HG03442 (cell line): Measurements from ENCODE around the gene TOMM5.

Experiments
- ATAC-seq: cut with Tn5 transposase; IDR thresholded peaks from one replicate; pipeline ENCODE4 v1.9.1; 2021; ENCODE audit warnings: mild to moderate bottlenecking, moderate library complexity; ENCODE audit not compliant: unreplicated experiment

TOMM5 gene

DNA sequence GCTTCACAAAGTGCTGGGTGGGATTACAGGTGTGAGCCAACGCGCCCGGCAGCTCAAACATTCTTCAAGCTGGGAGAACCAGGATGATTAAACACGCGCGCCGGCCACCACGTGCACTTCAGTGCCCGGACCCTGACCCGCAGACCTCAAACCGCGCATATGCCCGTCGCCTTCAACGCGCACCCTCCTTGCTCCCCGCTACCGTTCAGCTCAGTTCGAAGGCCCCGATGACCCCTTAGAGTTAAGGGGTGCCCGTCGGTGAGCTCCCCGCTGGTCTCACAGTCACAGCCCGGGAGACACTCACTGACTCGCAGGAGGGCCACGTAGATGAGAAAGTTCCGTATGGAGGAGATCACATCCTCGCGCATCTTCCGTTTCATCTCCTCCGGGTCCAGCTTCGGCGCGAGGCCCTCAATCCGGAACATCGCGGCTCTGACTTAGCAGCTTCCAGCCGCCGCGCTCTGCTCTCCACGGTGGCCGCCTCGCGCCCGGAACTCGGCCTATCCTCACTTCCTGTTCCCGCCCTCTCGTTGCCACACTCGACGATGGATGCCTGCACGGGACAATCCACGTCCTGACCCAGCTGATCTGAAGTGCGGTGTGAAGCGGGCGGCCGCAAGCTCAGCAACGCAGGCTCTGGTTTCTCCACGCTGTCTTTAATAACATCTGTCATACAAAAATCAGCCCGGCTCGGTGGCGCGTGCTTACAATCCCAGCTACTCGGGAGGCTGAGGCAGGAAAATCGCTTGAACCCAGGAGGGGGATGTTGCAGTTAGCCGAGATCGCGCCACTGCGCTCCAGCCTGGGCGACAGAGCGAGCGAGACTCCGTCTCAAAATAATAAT, at the start of gene TOMM5:
Gene TOMM5, minus strand, starts transcription at position 490 of the 844 bp plus-strand sequence. Its CDS starts 65 bp downstream, at position 425.
- peak; percentile 89 for ATAC-seq

GRCh38 chr9:37641331-37641730, 48.9 kb upstream of the TOMM5 start:
- ATAC-seq: no peak

DNA sequence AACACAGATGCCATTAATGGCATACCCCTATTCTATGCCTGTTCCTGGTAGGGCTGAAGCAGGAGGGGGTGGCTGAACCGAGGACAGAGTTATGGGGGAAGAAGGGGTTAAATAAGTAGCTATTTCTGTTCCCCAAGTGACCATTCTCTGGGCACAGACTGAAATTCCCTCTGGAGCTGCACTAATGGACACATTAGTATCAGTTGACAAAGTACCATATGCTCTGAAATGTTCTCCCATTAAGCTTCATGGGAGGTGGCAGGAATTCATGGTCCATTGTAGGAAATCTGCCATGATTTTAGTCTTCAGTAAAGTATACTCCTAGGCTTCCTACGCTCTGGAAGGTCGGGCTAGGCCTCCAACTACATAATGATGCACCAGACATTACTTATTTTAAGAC, 47.8 kb upstream of the TOMM5 start:
- no peak for ATAC-seq

GRCh38 chr9:37639841-37640240, 47.4 kb upstream of the TOMM5 start:
- no peak for ATAC-seq

DNA sequence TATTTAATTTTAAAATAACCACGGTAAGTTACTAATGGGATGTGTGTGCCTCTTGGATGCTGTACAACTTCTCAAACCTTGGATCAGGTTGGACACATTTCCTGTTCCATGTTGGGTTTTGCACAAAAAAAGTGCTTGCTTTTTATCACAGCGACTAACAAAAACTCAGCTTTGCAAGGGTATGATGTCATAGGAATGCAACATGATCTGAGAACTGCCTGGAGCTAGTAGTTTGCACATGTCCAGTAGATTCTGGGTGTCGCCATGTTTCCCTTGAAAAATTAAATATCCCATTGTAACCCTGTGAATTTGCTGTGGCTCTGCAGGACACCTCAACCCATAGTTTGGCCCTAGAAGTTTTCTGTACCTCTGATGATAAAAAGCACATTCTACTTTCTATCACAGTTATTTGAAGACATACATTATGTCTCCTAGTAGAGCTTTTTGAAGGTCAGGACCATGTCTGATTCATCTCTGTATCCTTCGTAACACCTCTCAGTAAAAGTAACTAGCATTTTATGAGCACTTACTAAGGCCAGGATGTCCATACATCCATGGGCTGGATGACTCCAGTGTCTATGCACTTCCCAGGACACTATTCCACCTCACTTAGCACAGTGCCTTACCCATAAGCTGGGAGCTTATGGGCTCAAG, 46.8 kb upstream of the TOMM5 start:
- ATAC-seq: no peak

DNA sequence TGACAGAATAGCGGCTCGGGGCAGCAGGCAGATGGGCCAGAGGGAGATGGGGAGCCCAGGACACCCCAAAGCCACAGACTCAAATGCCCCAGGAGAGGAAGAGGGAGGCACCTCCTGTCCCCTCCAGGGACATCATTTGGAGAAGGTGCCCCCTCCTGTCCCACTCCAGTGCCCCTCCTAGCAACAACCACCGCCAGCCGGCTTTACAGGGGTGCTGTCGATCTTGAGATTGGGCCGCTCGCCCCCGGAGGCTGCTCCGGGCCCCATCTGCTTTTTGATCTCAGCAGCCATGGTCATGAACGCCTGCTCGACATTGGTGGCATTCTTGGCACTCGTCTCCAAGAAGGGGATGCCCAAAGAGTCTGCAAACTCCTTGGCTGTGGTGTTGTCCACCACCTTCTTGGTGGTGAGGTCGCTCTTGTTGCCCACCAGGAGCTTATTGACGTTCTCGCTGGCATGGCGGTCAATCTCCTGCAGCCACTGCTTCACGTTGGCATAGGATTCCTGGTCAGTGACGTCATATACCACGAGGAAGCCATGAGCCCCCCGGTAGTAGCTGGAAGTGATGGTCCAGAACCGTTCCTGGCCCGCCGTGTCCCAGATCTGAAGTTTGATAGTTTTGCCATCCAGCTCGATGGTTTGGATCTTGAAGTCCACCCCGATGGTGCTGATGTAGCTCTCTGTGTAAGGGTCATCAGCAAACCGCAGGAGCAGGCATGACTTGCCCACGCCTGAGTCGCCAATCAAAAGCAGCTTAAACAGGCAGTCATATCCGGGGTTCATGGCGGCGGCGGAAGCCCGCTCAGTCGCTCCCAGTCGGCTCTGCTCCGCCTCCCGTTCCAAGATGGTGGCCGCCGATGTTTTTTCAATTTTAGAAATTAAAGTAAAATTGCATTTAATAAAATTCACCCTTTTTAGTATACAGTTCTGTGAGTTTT, 44.4 kb upstream of the TOMM5 start:
- no peak for ATAC-seq

GRCh38 chr9:37635808-37636207, 43.4 kb upstream of the TOMM5 start:
- no peak for ATAC-seq

GRCh38 chr9:37632479-37632878, 40.1 kb upstream of the TOMM5 start:
- no peak for ATAC-seq

GRCh38 chr9:37626708-37627292, 34.4 kb upstream of the TOMM5 start:
- ATAC-seq: no peak

DNA sequence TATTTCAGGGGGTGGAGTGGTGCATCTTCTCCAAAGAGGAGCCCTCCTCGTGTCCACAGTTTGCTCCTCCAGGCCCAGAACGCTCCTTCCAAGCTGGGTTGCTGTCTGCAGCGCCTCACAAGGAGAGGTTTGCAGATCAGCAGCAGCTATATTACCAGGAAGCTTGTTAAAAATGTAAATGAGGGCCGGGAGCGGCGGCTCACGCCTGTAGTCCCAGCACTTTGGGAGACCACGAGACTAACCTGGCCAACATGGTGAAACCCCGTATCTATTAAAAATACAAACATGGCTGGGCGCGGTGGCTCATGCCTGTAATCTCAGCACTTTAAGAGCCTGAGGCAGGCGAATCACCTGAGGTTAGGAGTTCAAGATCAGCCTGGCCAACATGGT, 33.4 kb upstream of the TOMM5 start:
- no peak for ATAC-seq

DNA sequence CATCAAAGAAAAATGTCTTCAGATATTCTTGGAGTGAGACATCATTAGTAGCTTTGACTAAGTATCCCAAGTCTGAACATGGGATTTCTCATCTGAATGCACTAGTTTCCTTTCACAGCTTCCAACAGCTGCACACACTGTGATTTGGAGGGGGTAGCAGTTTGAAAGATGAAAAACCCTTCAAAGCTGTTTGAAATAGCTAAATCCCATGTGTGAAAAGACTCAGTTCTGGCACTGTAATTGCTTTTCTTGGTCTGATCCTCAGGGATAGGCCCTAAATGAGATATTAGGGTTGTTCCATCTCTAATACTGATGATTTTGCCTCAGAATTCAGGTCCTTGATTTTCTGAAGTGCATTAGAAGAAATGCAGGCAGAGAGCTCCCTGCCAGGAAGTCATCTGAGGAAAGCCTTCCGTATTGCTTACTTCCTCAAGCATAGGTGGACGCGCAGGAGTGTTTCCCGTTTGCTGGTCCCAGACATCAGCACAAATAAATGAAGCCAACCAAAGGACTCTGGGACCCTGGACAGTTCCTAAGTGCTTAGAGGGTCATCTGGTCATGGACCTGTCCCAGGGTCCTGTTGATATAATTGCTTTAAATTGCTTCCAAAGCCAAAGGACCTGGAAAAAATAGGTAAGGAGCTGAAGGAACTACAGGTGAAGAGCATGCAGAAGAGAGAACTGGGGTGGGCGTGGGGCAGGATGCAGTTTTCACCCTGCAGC, 32.8 kb upstream of the TOMM5 start:
- ATAC-seq: no peak

DNA sequence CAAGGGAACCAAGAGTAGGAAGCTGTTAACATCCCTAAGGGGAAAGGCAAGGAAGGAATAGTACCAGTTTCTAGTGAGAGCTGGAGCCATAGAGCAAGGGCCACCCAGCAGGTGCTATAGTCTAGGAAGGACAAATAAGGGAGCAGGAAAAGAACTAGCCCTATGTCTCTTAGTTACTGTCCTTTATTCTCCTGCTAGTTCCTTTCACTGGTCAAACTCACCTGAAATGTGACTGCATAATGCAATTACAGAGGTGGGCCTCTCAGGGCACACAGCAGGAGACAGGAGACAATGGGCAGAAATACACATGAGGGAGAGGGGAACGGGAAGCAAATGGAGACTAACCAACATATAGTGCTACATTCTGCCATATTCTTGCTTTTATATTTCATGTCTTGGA, 31.7 kb upstream of the TOMM5 start:
- no peak for ATAC-seq

GRCh38 chr9:37623267-37623666, 30.9 kb upstream of the TOMM5 start:
- no peak for ATAC-seq

- no peak for ATAC-seq
Measured at GRCh38 chr9:37622462-37622861, 30.1 kb upstream of the TOMM5 start.

- no peak for ATAC-seq
Measured at GRCh38 chr9:37621273-37622121, 29.1 kb upstream of the TOMM5 start.

DNA sequence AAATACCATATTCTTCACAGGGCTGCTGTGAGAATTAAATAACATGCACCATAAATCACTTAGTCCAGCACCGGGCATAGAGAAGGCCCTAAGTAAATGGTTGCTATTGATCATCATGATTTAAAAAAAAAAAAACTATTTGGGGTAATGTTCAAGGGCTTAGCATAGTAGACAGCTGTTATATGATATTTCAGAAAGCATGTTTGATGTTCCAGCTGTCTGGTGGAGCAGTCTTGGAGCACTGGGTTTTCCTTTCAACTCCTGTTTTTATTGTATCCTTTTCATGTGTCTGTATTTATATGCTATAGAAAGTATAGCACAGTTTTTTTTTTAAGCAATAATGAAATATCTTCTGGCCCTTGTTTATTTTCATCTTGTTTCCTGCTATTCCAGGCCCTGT, 28.0 kb upstream of the TOMM5 start:
- no peak for ATAC-seq

GRCh38 chr9:37619806-37620205, 27.4 kb upstream of the TOMM5 start:
- ATAC-seq: no peak

GRCh38 chr9:37618817-37619216, 26.4 kb upstream of the TOMM5 start:
- no peak for ATAC-seq

GRCh38 chr9:37617832-37618231, 25.4 kb upstream of the TOMM5 start:
- no peak for ATAC-seq
